ENCODE data around the gene QKI. TPM values are rescaled to one million over a fixed set of nuclear protein-coding genes. Genes with fewer than 3 reads are reported as not detected.

QKI gene
- total and polyA plus RNA-seq, 8 donors: 136 to 195 (median 158) TPM

DNA sequence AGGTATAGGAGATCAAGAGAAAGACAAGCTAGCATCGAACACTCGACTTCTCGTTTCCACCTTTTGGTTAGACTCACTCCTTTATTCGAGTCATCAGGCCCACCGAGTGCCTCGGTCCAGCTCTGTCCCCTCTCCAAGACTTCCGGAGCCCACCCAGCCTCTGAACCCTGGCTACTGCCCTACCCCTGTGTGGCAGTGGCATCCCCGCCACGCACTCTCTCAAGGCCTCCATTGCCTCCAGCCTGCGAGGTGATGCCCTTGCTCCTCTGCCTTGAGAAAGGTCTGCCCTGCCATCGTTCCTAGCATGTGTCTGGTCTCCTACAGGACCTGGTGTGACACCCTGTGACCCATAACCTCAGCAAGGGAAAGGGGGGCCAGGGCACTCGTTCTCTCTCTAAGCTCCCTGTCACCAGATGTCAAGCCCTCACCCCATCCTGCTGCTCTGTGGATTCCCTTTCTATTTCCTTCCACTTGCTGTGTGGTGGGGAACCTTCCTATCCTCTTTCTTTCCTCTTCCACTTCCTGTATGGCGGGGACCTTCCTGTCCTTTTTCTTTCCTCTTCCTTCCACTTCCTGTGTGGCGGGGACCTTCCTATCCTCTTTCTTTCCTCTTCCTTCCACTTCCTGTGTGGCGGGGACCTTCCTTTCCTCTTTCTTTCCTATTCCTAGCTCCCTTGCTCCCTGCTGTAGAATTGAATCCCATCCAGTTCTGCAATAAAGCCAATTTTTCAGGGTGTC lies 44.7 kb upstream of the QKI start:
- Histone ChIP-seq H3K27me3 (no peaks in the 10 kb centered on the region), H3K36me3 (no peaks in the 10 kb centered on the region), H3K9me3 (no peaks in the 10 kb centered on the region), H3K4me1 (peaks cover 0 to 5% of the 10 kb centered on the region in 2 donors), H3K27ac (no peak overlapping the region), H3K4me3 (no peak overlapping the region)
- intact Hi-C loops (cut with DNase I): no loop called here
- TF ChIP-seq CTCF (IDR thresholded peaks at IDR 0.05): no peak
- DNase-seq: no peak
- no peak for ATAC-seq

DNA sequence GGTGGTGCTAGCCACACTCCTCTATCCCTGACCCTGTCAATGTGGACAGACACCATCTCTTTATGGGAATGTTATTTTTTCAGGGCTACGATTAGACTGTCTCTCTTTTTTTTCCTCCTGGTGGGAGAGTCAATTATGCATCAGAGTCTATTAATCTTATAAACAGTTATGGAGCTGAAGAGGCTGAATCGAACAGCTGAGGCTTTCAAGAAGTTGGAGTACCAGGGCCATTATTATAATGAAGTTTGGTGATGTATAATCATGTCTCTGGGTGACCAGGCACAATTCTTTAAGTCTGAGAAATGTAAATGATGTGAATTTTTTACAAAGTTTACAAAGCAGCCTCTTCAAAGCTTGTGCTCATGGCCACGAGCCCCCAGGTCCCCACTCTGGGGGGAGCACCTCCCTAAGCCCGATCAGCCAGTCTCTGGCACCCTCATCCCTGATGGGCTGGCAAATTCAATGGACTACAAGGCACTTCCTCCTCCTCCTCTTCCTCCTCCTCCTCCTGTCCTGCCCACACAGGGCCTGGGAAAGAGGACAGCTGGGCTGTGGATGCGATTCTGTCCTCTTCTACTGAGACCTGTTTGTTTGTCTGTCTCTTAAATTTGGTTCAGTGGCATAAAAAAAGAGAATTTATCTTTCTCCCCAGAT lies 43.9 kb upstream of the QKI start:
- ATAC-seq: no peak
- H3K27ac ChIP-seq: no peak overlapping the region
- no peak for DNase-seq
- no peak for TF ChIP-seq CTCF (IDR thresholded peaks at IDR 0.05)
- no peaks in the 10 kb centered on the region for H3K36me3 ChIP-seq
- no peaks in the 10 kb centered on the region for H3K9me3 ChIP-seq
- H3K4me3 ChIP-seq: no peak overlapping the region
- H3K4me1 ChIP-seq: peaks cover 0 to 5% of the 10 kb centered on the region in 2 donors
- intact Hi-C loops (cut with DNase I): no loop called here
- no peaks in the 10 kb centered on the region for H3K27me3 ChIP-seq

DNA sequence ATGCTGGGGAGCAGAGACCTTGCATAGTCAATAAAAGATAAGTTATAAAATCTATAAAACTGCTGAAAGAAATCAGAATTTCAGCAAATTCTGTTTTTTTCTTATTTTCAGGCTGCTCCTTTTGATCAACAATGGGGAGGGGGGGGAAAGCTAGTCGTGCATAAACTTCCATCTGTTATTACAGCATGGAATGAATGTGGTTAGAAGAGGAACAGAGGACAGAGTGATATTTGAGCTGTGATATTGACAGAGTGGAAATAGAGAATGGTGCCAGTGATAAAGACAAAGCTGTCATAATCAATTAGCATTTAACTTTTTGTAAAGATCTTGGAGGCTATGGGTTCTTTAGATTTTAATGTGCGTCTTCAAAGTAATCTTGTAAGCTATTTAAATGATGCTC lies 43.4 kb upstream of the QKI start:
- Histone ChIP-seq H3K4me1 (peaks cover 0 to 5% of the 10 kb centered on the region in 2 donors), H3K27me3 (no peaks in the 10 kb centered on the region), H3K36me3 (no peaks in the 10 kb centered on the region), H3K9me3 (no peaks in the 10 kb centered on the region), H3K27ac (no peak overlapping the region), H3K4me3 (no peak overlapping the region)
- TF ChIP-seq CTCF (IDR thresholded peaks at IDR 0.05): no peak
- DNase-seq: no peak
- ATAC-seq: no peak
- intact Hi-C loops (cut with DNase I): no loop called here

DNA sequence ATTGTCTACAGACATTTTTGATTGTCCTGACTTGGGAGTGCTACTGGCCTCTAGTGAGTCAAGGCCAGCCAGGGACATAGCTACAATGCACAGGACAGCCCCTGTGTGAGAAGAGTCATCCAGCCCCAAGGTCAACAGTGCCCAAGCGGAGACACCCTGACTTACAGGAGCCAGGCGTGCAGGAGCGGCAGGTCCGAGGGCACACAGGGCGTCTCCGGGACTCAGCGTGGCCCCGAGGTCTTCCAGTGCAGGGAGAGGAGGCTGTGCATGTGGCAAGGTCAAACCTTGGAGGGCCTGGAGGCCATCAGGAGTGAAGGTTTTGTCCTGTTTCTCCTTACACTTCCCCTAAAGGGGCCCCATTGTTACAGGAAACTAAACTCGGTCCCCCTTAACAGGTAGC lies 41.3 kb upstream of the QKI start:
- intact Hi-C loops (cut with DNase I): no loop called here
- no peaks in the 10 kb centered on the region for H3K36me3 ChIP-seq
- no peak for ATAC-seq
- no peaks in the 10 kb centered on the region for H3K9me3 ChIP-seq
- H3K27me3 ChIP-seq: no peaks in the 10 kb centered on the region
- no peaks in the 10 kb centered on the region for H3K4me1 ChIP-seq
- TF ChIP-seq CTCF (IDR thresholded peaks at IDR 0.05): no peak
- DNase-seq: no peak
- H3K4me3 ChIP-seq: no peak overlapping the region
- no peak overlapping the region for H3K27ac ChIP-seq

GRCh38 chr6:163375361-163375760 lies 39.2 kb upstream of the QKI start:
- no peak overlapping the region for H3K4me3 ChIP-seq
- no peaks in the 10 kb centered on the region for H3K27me3 ChIP-seq
- H3K27ac ChIP-seq: no peak overlapping the region
- no peaks in the 10 kb centered on the region for H3K36me3 ChIP-seq
- H3K4me1 ChIP-seq: no peaks in the 10 kb centered on the region
- DNase-seq: no peak
- TF ChIP-seq CTCF (IDR thresholded peaks at IDR 0.05): no peak
- no peak for ATAC-seq
- intact Hi-C loops (cut with DNase I): no loop called here
- no peaks in the 10 kb centered on the region for H3K9me3 ChIP-seq
